HepG2 (cell line): ENCODE results near the gene NELFCD. TPM values are rescaled to one million over a fixed set of nuclear protein-coding genes. Genes with fewer than 3 reads are reported as not detected.
A peak's percentile ranks its signal among the peaks of the same experiment; 100 is the strongest.

Experiments used
- AKAP8 ChIP-seq: sonication (generic); formaldehyde crosslinking; IDR thresholded peaks from 2 replicates; pipeline ENCODE4 v1.5.1; 2020; ENCODE audit warnings: mild to moderate bottlenecking, missing genetic modification reagents
- BHLHE40 ChIP-seq: IDR thresholded peaks from 2 replicates; pipeline ENCODE4 v1.6.1; 2011; ENCODE audit warnings: low read length, improper control_type of control experiment
- MAZ ChIP-seq, 2 experiments: sonication (generic) in 1 of 2; formaldehyde crosslinking in 1 of 2; IDR thresholded peaks; 2 replicates each; pipeline versions ENCODE4 v1.5.0 to v1.6.1; 2012 to 2020; ENCODE audit warnings: low read depth in 2 of 2, mild to moderate bottlenecking in 2 of 2, borderline replicate concordance in 1 of 2, improper control_type of control experiment in 1 of 2, low read length in 1 of 2, missing genetic modification reagents in 1 of 2, moderate library complexity in 1 of 2
- MEF2D ChIP-seq: sonication (generic); formaldehyde crosslinking; IDR thresholded peaks from 2 replicates; pipeline ENCODE4 v1.5.1; 2020; ENCODE audit warnings: mild to moderate bottlenecking, missing genetic modification reagents
- NFATC3 ChIP-seq: sonication (generic); formaldehyde crosslinking; IDR thresholded peaks from 2 replicates; pipeline ENCODE4 v1.5.1; 2020; ENCODE audit warnings: mild to moderate bottlenecking, missing genetic modification reagents
- NFKBIZ ChIP-seq: IDR thresholded peaks from 2 replicates; pipeline ENCODE4 v1.6.1; 2018; ENCODE audit warnings: missing genetic modification reagents, missing compliant biosample characterization
- PREB ChIP-seq: sonication (generic); formaldehyde crosslinking; IDR thresholded peaks from 2 replicates; pipeline ENCODE4 v1.4.0; 2020; ENCODE audit warnings: missing genetic modification reagents
- RARG ChIP-seq: sonication (generic); formaldehyde crosslinking; IDR thresholded peaks from 2 replicates; pipeline ENCODE4 v1.4.0; 2020; ENCODE audit warnings: low read depth, mild to moderate bottlenecking, missing genetic modification reagents
- REL ChIP-seq: sonication (generic); formaldehyde crosslinking; conservative IDR thresholded peaks from 2 replicates; pipeline ENCODE4 v1.8.0; 2022; ENCODE audit warnings: mild to moderate bottlenecking, missing genetic modification reagents, moderate library complexity
- RORA ChIP-seq: sonication (generic); formaldehyde crosslinking; IDR thresholded peaks from 2 replicates; pipeline ENCODE4 v1.5.0; 2020; ENCODE audit warnings: mild to moderate bottlenecking, missing genetic modification reagents, moderate library complexity
- SUZ12 ChIP-seq: fragments of 150-350 bp; IDR thresholded peaks from 2 replicates; pipeline ENCODE4 v1.6.1; 2014; ENCODE audit warnings: low read depth, low read length
- TCF7L2 ChIP-seq: IDR thresholded peaks from 2 replicates; pipeline ENCODE4 v1.6.1; 2011; ENCODE audit warnings: mild to moderate bottlenecking, low read depth, low read length, moderate library complexity
- XBP1 ChIP-seq: sonication (generic); formaldehyde crosslinking; IDR thresholded peaks from 2 replicates; pipeline ENCODE4 v1.5.0; 2020; ENCODE audit warnings: missing genetic modification reagents
- ZC3H13 ChIP-seq: sonication (generic); formaldehyde crosslinking; IDR thresholded peaks from 2 replicates; pipeline ENCODE4 v1.8.1; 2023; ENCODE audit warnings: mild to moderate bottlenecking, missing genetic modification reagents, moderate library complexity
- ZNF12 ChIP-seq: sonication (generic); formaldehyde crosslinking; IDR thresholded peaks from 2 replicates; pipeline ENCODE4 v1.5.0; 2020; ENCODE audit warnings: missing genetic modification reagents
- ZNF143 ChIP-seq: sonication (generic); formaldehyde crosslinking; IDR thresholded peaks from 2 replicates; pipeline ENCODE4 v1.4.0; 2020; ENCODE audit warnings: missing genetic modification reagents
- ZNF382 ChIP-seq: sonication (generic); formaldehyde crosslinking; IDR thresholded peaks from 2 replicates; pipeline ENCODE4 v1.5.0; 2020; ENCODE audit warnings: missing genetic modification reagents, mild to moderate bottlenecking, borderline replicate concordance
- ZNF432 ChIP-seq: sonication (generic); formaldehyde crosslinking; IDR thresholded peaks from 2 replicates; pipeline ENCODE4 v1.5.0; 2020; ENCODE audit warnings: missing genetic modification reagents, mild to moderate bottlenecking, borderline replicate concordance
- ZNF460 ChIP-seq: sonication (generic); formaldehyde crosslinking; IDR thresholded peaks from 2 replicates; pipeline ENCODE4 v1.5.1; 2020; ENCODE audit warnings: missing genetic modification reagents, mild to moderate bottlenecking, borderline replicate concordance
- ZNF570 ChIP-seq: sonication (generic); formaldehyde crosslinking; IDR thresholded peaks from 2 replicates; pipeline ENCODE4 v1.4.0; 2020; ENCODE audit warnings: mild to moderate bottlenecking, missing genetic modification reagents, borderline replicate concordance
- polyA plus RNA-seq, 8 experiments: library from polyadenylated mRNA; depleted of rRNA in 3 of 8; stranded (reverse) in 7 of 8; unstranded in 1 of 8; fragments of >200 nt; fragmentation: Illumina TruSeq in 4 of 8; extraction: Trizol in 4 of 8; gene quantifications; 2 replicates each; pipeline versions ENCODE4 v1.2.1 to v1.2.3, GENCODE V29; 2011 to 2016; ENCODE audit warnings: low read depth in 4 of 8, missing spikeins in 1 of 8, mixed read lengths in 1 of 8; ENCODE audit not compliant: insufficient read depth in 1 of 8
- total RNA-seq, 5 experiments: library from RNA; depleted of rRNA; stranded (reverse); fragments of >200 nt; fragmentation: Illumina TruSeq; extraction: Trizol; gene quantifications; 2 replicates each; pipeline ENCODE4 v1.2.3, GENCODE V29; 2016; ENCODE audit warnings: low read depth in 1 of 5
- TF ChIP-seq, protein P1 (sequence below): sonication (generic); formaldehyde crosslinking; IDR thresholded peaks from 2 replicates; pipeline ENCODE4 v1.4.0; 2020; ENCODE audit warnings: missing genetic modification reagents
- TF ChIP-seq, protein P2 (sequence below): sonication (generic); formaldehyde crosslinking; IDR thresholded peaks from 2 replicates; pipeline ENCODE4 v1.5.0; 2020; ENCODE audit warnings: mild to moderate bottlenecking, missing genetic modification reagents

Gene NELFCD
- total and polyA plus RNA-seq, 2 of the 13 experiments (the other 11 are each of a cell fraction or from before 2014, with no cell fraction given) = 159 to 203 TPM

DNA sequence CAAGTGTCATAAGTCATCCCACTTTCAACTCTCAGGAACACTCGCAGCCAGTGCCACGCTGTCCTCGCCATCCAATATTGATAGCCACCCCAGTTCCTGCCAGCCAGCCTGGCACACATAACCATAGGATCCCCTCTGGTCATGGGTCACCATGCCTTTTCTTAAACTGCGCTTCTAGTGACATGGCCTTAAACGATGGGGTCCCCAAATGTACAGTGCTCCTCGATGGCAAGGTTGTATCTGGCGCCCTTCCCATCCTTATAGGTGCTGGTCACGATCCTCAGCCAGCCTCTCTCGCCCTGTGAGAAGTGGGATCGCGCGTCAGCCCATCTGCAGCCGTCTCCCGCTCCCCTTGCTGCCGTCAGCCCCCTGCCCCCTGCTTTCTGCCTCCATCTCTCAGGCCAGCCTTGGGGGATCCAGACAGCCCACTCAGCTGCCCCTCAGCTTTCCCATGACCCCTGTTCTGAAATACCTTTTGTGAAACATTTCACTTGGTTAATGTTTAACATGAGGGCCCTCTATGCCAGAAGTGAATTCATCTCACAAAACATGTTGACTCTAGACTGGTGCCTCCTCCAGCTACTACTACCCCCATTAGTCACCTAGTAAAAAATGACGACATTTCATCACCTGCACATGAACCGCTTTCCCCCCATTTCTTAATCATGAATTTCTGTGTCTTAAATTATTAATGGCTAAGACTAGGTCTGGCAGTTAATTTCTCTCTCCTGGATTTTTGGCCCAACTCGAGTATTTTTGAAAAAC is 14.6 kb downstream of the NELFCD start (continued):
- TF ChIP-seq, protein P1, sequence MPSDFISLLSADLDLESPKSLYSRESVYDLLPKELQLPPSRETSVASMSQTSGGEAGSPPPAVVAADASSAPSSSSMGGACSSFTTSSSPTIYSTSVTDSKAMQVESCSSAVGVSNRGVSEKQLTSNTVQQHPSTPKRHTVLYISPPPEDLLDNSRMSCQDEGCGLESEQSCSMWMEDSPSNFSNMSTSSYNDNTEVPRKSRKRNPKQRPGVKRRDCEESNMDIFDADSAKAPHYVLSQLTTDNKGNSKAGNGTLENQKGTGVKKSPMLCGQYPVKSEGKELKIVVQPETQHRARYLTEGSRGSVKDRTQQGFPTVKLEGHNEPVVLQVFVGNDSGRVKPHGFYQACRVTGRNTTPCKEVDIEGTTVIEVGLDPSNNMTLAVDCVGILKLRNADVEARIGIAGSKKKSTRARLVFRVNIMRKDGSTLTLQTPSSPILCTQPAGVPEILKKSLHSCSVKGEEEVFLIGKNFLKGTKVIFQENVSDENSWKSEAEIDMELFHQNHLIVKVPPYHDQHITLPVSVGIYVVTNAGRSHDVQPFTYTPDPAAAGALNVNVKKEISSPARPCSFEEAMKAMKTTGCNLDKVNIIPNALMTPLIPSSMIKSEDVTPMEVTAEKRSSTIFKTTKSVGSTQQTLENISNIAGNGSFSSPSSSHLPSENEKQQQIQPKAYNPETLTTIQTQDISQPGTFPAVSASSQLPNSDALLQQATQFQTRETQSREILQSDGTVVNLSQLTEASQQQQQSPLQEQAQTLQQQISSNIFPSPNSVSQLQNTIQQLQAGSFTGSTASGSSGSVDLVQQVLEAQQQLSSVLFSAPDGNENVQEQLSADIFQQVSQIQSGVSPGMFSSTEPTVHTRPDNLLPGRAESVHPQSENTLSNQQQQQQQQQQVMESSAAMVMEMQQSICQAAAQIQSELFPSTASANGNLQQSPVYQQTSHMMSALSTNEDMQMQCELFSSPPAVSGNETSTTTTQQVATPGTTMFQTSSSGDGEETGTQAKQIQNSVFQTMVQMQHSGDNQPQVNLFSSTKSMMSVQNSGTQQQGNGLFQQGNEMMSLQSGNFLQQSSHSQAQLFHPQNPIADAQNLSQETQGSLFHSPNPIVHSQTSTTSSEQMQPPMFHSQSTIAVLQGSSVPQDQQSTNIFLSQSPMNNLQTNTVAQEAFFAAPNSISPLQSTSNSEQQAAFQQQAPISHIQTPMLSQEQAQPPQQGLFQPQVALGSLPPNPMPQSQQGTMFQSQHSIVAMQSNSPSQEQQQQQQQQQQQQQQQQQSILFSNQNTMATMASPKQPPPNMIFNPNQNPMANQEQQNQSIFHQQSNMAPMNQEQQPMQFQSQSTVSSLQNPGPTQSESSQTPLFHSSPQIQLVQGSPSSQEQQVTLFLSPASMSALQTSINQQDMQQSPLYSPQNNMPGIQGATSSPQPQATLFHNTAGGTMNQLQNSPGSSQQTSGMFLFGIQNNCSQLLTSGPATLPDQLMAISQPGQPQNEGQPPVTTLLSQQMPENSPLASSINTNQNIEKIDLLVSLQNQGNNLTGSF (CRISPR knock-in tag) = no peak
- TF ChIP-seq, protein P2, sequence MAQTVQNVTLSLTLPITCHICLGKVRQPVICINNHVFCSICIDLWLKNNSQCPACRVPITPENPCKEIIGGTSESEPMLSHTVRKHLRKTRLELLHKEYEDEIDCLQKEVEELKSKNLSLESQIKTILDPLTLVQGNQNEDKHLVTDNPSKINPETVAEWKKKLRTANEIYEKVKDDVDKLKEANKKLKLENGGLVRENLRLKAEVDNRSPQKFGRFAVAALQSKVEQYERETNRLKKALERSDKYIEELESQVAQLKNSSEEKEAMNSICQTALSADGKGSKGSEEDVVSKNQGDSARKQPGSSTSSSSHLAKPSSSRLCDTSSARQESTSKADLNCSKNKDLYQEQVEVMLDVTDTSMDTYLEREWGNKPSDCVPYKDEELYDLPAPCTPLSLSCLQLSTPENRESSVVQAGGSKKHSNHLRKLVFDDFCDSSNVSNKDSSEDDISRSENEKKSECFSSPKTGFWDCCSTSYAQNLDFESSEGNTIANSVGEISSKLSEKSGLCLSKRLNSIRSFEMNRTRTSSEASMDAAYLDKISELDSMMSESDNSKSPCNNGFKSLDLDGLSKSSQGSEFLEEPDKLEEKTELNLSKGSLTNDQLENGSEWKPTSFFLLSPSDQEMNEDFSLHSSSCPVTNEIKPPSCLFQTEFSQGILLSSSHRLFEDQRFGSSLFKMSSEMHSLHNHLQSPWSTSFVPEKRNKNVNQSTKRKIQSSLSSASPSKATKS (CRISPR knock-in tag) = no peak
- TF ChIP-seq NFKBIZ (CRISPR knock-in tag) = peak; percentile 38; the same call in 1 of the 2 replicates
- TF ChIP-seq SUZ12 = no peak
- no peak; the same call in 1 of the 2 replicates for TF ChIP-seq BHLHE40
- TF ChIP-seq MAZ (IDR thresholded peaks at IDR 0.05; ENCODE audit: borderline replicate concordance, low read depth, low read length) = no peak
- TF ChIP-seq MAZ (CRISPR knock-in tag; IDR thresholded peaks at IDR 0.05; ENCODE audit: low read depth) = no peak
- TF ChIP-seq RARG (CRISPR knock-in tag) = no peak
- TF ChIP-seq XBP1 = no peak
- no peak for TF ChIP-seq ZNF570 (CRISPR knock-in tag)
- TF ChIP-seq REL (CRISPR knock-in tag) = 0 out of 2 replicates have a peak, but pooled peaks have one; percentile 27
- TF ChIP-seq ZC3H13 (CRISPR knock-in tag) = no peak
- no peak for TF ChIP-seq ZNF432 (CRISPR knock-in tag)
- no peak for TF ChIP-seq RORA
- TF ChIP-seq NFATC3 (CRISPR knock-in tag) = no peak
- peak; percentile 47 for TF ChIP-seq MEF2D (CRISPR knock-in tag)
- no peak for TF ChIP-seq ZNF12
- no peak for TF ChIP-seq TCF7L2
- peak; percentile 27; the same call in 1 of the 2 replicates for TF ChIP-seq AKAP8 (CRISPR knock-in tag)
- TF ChIP-seq ZNF382 (CRISPR knock-in tag) = no peak
- TF ChIP-seq ZNF460 (CRISPR knock-in tag) = no peak
- TF ChIP-seq PREB (CRISPR knock-in tag) = 0 out of 2 replicates have a peak, but pooled peaks have one; percentile 53
- TF ChIP-seq ZNF143 (CRISPR knock-in tag) = peak; percentile 40; the same call in 1 of the 2 replicates
